Activated CD4-positive, CD25-positive, alpha-beta regulatory T cell (primary cell): Measurements from ENCODE around the gene OFD1.

Source experiments
- DNase-seq, 4 experiments: peaks; one replicate each; lab custom pipeline; 2025; lab: John Stamatoyannopoulos, UW

Gene OFD1

DNA sequence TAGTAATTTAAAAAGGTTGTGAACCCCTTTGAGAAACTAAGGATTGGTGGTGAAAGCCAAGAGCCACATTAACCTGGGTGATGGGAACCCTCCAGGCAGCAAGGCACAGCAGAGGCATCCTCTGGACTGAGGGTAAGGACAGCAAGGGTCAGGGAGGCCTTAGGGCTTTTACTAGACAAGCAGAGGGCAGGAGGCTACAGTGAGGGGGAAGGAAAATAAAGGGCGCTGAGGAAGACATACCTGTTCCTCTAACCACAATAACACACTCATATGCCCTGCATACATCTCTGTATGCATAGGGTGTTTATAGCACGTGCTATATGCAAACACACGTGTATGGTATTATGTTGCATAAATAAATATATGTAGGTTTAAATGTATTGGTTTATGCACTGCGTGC, 63.6 kb downstream of the OFD1 start:
- no peak for DNase-seq

GRCh38 chrX:13803116-13803515, 68.6 kb downstream of the OFD1 start:
- DNase-seq = no peak

GRCh38 chrX:13805241-13805640, 70.7 kb downstream of the OFD1 start:
- DNase-seq = no peak

DNA sequence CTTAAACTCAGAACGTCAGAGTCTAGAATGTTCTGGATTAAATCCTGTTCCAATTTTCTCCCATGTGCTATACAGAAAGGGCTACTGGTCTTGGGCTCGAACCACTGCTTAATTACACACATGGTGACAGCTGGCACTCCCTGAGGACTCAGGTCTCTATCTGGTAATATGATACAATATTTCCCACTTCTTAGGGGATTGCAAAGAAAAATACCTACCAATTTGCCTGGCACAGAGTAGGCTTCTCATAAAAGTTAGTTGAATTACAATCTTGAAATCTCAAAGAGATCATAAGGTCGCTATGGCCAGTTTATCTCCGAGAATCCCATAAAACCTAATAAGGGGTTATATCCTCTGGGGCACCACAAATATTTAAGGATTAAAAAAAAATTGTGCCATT, 73.7 kb downstream of the OFD1 start:
- no peak for DNase-seq

GRCh38 chrX:13808865-13809264, 74.3 kb downstream of the OFD1 start:
- DNase-seq = no peak

- no peak for DNase-seq
Observed at GRCh38 chrX:13815664-13816063, 81.1 kb downstream of the OFD1 start.

DNA sequence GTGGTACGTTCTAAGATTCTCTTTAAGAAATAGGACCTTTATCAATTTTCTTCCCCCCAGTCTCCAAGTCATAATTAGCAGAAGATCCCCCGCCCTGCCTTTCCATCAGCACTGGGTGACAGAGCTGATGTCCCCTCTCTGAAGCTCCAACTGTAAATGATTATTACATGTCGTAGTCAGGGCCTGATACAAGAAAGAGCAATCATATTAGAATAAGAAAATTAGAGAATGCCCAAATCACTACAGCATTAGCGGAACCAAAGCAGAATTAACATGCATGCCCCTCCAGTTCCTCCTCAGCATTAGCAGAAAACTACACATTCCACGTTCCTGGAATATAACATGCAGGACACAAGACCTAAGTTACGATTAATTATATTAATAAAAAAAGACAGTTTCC, 81.6 kb downstream of the OFD1 start:
- no peak for DNase-seq

GRCh38 chrX:13816643-13817627, 82.4 kb downstream of the OFD1 start, which contains the start of gene GPM6B:
Gene GPM6B, minus strand, starts transcription at chrX:13817093. Its CDS starts 189 bp downstream, at chrX:13816904.
- no peak for DNase-seq
